ENCODE results near the gene NMB. TPM values are rescaled to one million over a fixed set of nuclear protein-coding genes. Genes with fewer than 3 reads are reported as not detected.

NMB gene
- total and polyA plus RNA-seq, 2 experiments from 2014 or later = 18.1 to 22.0 TPM

DNA sequence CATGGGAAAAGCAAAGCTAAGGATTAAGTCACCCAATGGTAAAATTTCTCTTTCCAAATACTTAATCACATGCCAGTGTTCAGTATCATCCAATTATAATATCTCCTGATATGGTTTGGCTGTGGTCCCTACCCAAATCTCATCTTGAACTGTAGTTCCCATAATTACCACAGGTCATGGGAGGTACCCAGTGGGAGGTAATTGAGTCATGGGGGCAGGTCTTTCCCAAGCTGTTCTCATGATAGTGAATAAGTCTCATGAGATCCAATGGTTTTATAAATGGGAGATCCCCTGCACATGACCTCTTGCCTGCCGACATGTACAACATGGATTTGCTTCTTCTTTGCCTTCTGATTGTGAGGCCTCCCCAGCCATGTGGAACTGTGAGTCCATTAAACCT lies 26.1 kb upstream of the NMB start:
- Histone ChIP-seq H3K27me3 (ENCODE audit: insufficient read depth) (no peaks in the 10 kb centered on the region), H3K4me3 (no peak overlapping the region), H2AFZ (no peak overlapping the region), H3K4me1 (ENCODE audit: insufficient read depth) (no peaks in the 10 kb centered on the region), H3K27ac (ENCODE audit: low read depth) (no peak overlapping the region), H3K36me3 (ENCODE audit: insufficient read depth) (peaks cover 25% of the 10 kb centered on the region), H4K20me1 (replicated peaks; ENCODE audit: insufficient read depth) (peaks cover 12% of the 10 kb centered on the region; the same call in 1 of the 2 replicates), H3F3A (replicated peaks; ENCODE audit: low read depth) (0 out of 2 replicates have a peak, but pooled peaks cover 5% of the 10 kb centered on the region), H3K4me2 (no peak overlapping the region), H3K79me2 (replicated peaks; ENCODE audit: insufficient read depth) (peaks cover 4% of the 10 kb centered on the region), H3K9me2 (ENCODE audit: insufficient read depth) (no peaks in the 10 kb centered on the region)
- peaks cover 80% of the 10 kb centered on the region for H3K36me3 Mint-ChIP-seq (ENCODE audit: low read depth)
- H3K4me1 Mint-ChIP-seq = no peaks in the 10 kb centered on the region
- no peak overlapping the region for H3K27ac Mint-ChIP-seq
- ATAC-seq = no peak
- DNase-seq (ENCODE audit: low spot score) = no peak
- H3K4me3 Mint-ChIP-seq = no peak overlapping the region
- no peaks in the 10 kb centered on the region for H3K9me3 Mint-ChIP-seq
- TF ChIP-seq, protein P1, sequence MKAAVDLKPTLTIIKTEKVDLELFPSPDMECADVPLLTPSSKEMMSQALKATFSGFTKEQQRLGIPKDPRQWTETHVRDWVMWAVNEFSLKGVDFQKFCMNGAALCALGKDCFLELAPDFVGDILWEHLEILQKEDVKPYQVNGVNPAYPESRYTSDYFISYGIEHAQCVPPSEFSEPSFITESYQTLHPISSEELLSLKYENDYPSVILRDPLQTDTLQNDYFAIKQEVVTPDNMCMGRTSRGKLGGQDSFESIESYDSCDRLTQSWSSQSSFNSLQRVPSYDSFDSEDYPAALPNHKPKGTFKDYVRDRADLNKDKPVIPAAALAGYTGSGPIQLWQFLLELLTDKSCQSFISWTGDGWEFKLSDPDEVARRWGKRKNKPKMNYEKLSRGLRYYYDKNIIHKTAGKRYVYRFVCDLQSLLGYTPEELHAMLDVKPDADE (IDR thresholded peaks at IDR 0.05) = no peak
- H3K27me3 Mint-ChIP-seq (ENCODE audit: insufficient read depth, low read depth, poor library complexity) = peaks cover 6% of the 10 kb centered on the region

DNA sequence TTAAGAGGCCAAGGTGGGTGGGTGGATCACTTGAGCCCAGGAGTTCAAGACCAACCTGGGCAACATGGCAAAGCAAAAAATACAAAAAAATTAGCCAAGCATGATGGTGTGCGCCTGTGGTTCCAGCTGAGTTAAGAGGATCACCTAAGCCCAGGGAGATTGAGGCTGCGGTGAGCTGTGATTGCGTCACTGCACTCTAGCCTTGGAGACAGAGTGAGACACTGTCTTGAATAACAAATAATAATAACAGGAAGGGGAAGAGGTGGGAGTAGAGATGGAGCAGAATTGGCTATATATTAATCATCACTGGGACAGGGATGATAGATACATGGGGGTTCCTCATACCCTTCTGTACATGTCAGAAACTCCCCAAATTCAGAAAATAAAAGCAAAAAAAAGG lies 23.8 kb upstream of the NMB start:
- Histone ChIP-seq H3K79me2 (replicated peaks; ENCODE audit: insufficient read depth) (no peaks in the 10 kb centered on the region; the same call in 1 of the 2 replicates), H3K27ac (ENCODE audit: low read depth) (no peak overlapping the region), H3K4me3 (no peak overlapping the region), H3K27me3 (ENCODE audit: insufficient read depth) (no peaks in the 10 kb centered on the region), H3K4me1 (ENCODE audit: insufficient read depth) (no peaks in the 10 kb centered on the region), H3K9me2 (ENCODE audit: insufficient read depth) (no peaks in the 10 kb centered on the region), H3K36me3 (ENCODE audit: insufficient read depth) (peaks cover 28% of the 10 kb centered on the region; the same call in 1 of the 2 replicates), H2AFZ (no peak overlapping the region), H3F3A (replicated peaks; ENCODE audit: low read depth) (0 out of 2 replicates have a peak, but pooled peaks cover 6% of the 10 kb centered on the region), H4K20me1 (replicated peaks; ENCODE audit: insufficient read depth) (peaks cover 12% of the 10 kb centered on the region; the same call in 1 of the 2 replicates), H3K4me2 (no peak overlapping the region)
- H3K27ac Mint-ChIP-seq = no peak overlapping the region
- peaks cover 4% of the 10 kb centered on the region for H3K27me3 Mint-ChIP-seq (ENCODE audit: insufficient read depth, low read depth, poor library complexity)
- no peak for DNase-seq (ENCODE audit: low spot score)
- no peaks in the 10 kb centered on the region for H3K4me1 Mint-ChIP-seq
- no peaks in the 10 kb centered on the region for H3K9me3 Mint-ChIP-seq
- no peak overlapping the region for H3K4me3 Mint-ChIP-seq
- peaks cover 75% of the 10 kb centered on the region for H3K36me3 Mint-ChIP-seq (ENCODE audit: low read depth)
- ATAC-seq = no peak
- TF ChIP-seq CREB1 (CRISPR knock-in tag; IDR thresholded peaks at IDR 0.05; ENCODE audit: low read depth) (no peak), POLR2AphosphoS5 (IDR thresholded peaks at IDR 0.05; ENCODE audit: low read depth) (no peak), ZNF114 (CRISPR knock-in tag; IDR thresholded peaks at IDR 0.05) (no peak), STAT1 (IDR thresholded peaks at IDR 0.05; ENCODE audit: unreplicated experiment) (no peak), JUNB (IDR thresholded peaks at IDR 0.05; ENCODE audit: unreplicated experiment) (no peak), ZNF331 (CRISPR knock-in tag; IDR thresholded peaks at IDR 0.05; ENCODE audit: low read depth) (no peak)
- TF ChIP-seq, protein P2, sequence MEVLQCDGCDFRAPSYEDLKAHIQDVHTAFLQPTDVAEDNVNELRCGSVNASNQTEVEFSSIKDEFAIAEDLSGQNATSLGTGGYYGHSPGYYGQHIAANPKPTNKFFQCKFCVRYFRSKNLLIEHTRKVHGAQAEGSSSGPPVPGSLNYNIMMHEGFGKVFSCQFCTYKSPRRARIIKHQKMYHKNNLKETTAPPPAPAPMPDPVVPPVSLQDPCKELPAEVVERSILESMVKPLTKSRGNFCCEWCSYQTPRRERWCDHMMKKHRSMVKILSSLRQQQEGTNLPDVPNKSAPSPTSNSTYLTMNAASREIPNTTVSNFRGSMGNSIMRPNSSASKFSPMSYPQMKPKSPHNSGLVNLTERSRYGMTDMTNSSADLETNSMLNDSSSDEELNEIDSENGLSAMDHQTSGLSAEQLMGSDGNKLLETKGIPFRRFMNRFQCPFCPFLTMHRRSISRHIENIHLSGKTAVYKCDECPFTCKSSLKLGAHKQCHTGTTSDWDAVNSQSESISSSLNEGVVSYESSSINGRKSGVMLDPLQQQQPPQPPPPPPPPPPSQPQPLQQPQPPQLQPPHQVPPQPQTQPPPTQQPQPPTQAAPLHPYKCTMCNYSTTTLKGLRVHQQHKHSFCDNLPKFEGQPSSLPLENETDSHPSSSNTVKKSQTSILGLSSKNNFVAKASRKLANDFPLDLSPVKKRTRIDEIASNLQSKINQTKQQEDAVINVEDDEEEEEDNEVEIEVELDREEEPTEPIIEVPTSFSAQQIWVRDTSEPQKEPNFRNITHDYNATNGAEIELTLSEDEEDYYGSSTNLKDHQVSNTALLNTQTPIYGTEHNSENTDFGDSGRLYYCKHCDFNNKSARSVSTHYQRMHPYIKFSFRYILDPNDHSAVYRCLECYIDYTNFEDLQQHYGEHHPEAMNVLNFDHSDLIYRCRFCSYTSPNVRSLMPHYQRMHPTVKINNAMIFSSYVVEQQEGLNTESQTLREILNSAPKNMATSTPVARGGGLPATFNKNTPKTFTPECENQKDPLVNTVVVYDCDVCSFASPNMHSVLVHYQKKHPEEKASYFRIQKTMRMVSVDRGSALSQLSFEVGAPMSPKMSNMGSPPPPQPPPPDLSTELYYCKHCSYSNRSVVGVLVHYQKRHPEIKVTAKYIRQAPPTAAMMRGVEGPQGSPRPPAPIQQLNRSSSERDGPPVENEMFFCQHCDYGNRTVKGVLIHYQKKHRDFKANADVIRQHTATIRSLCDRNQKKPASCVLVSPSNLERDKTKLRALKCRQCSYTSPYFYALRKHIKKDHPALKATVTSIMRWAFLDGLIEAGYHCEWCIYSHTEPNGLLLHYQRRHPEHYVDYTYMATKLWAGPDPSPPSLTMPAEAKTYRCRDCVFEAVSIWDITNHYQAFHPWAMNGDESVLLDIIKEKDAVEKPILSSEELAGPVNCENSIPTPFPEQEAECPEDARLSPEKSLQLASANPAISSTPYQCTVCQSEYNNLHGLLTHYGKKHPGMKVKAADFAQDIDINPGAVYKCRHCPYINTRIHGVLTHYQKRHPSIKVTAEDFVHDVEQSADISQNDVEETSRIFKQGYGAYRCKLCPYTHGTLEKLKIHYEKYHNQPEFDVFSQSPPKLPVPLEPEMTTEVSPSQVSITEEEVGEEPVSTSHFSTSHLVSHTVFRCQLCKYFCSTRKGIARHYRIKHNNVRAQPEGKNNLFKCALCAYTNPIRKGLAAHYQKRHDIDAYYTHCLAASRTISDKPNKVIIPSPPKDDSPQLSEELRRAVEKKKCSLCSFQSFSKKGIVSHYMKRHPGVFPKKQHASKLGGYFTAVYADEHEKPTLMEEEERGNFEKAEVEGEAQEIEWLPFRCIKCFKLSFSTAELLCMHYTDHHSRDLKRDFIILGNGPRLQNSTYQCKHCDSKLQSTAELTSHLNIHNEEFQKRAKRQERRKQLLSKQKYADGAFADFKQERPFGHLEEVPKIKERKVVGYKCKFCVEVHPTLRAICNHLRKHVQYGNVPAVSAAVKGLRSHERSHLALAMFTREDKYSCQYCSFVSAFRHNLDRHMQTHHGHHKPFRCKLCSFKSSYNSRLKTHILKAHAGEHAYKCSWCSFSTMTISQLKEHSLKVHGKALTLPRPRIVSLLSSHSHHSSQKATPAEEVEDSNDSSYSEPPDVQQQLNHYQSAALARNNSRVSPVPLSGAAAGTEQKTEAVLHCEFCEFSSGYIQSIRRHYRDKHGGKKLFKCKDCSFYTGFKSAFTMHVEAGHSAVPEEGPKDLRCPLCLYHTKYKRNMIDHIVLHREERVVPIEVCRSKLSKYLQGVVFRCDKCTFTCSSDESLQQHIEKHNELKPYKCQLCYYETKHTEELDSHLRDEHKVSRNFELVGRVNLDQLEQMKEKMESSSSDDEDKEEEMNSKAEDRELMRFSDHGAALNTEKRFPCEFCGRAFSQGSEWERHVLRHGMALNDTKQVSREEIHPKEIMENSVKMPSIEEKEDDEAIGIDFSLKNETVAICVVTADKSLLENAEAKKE (CRISPR knock-in tag; IDR thresholded peaks at IDR 0.05) = no peak
- TF ChIP-seq, protein P3, sequence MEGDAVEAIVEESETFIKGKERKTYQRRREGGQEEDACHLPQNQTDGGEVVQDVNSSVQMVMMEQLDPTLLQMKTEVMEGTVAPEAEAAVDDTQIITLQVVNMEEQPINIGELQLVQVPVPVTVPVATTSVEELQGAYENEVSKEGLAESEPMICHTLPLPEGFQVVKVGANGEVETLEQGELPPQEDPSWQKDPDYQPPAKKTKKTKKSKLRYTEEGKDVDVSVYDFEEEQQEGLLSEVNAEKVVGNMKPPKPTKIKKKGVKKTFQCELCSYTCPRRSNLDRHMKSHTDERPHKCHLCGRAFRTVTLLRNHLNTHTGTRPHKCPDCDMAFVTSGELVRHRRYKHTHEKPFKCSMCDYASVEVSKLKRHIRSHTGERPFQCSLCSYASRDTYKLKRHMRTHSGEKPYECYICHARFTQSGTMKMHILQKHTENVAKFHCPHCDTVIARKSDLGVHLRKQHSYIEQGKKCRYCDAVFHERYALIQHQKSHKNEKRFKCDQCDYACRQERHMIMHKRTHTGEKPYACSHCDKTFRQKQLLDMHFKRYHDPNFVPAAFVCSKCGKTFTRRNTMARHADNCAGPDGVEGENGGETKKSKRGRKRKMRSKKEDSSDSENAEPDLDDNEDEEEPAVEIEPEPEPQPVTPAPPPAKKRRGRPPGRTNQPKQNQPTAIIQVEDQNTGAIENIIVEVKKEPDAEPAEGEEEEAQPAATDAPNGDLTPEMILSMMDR (conservative IDR thresholded peaks at IDR 0.05; ENCODE audit: low read depth in 2 of 2) = no peak
- TF ChIP-seq, protein P1 (IDR thresholded peaks at IDR 0.05) = no peak
